HepG2 (cell line): ENCODE measurements around the gene UBE2J1.

Experiments used
- ATF1 ChIP-seq: IDR thresholded peaks from 2 replicates; pipeline ENCODE4 v1.6.1; 2016; ENCODE audit warnings: mild to moderate bottlenecking, control low read depth
- BHLHE40 ChIP-seq: IDR thresholded peaks from 2 replicates; pipeline ENCODE4 v1.6.1; 2011; ENCODE audit warnings: low read length, improper control_type of control experiment
- FOSL1 ChIP-seq: sonication (generic); formaldehyde crosslinking; IDR thresholded peaks from 2 replicates; pipeline ENCODE4 v1.9.0; 2021; ENCODE audit warnings: missing genetic modification reagents, borderline replicate concordance
- TF ChIP-seq, protein P1 (sequence below): sonication (generic); formaldehyde crosslinking; IDR thresholded peaks from 2 replicates; pipeline ENCODE4 v1.5.0; 2020; ENCODE audit warnings: mild to moderate bottlenecking, missing genetic modification reagents, moderate library complexity
- TF ChIP-seq, protein P2 (sequence below): sonication (generic); formaldehyde crosslinking; IDR thresholded peaks from 2 replicates; pipeline ENCODE4 v1.8.1; 2023; ENCODE audit warnings: mild to moderate bottlenecking, missing genetic modification reagents, borderline replicate concordance

DNA sequence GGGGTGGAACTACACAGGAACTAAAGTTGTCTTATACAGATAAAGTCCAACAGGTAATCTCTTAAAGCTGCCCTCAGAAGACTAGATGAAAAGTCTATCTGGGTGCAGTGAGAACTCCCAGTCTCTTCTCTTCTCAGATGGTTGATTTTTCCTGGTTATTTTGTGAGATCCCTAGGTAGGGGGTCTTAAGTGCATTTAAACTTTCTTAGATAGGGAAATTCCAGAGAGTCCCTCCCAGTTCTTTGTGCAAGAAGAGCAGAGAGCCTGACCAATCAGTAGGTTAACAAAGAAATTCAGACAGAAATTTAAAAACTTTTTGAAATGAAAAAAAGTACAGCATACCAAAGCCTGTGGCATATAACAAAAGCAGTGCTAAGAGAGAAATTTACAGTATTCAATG, 35.5 kb downstream of the UBE2J1 start:
- TF ChIP-seq, protein P1, sequence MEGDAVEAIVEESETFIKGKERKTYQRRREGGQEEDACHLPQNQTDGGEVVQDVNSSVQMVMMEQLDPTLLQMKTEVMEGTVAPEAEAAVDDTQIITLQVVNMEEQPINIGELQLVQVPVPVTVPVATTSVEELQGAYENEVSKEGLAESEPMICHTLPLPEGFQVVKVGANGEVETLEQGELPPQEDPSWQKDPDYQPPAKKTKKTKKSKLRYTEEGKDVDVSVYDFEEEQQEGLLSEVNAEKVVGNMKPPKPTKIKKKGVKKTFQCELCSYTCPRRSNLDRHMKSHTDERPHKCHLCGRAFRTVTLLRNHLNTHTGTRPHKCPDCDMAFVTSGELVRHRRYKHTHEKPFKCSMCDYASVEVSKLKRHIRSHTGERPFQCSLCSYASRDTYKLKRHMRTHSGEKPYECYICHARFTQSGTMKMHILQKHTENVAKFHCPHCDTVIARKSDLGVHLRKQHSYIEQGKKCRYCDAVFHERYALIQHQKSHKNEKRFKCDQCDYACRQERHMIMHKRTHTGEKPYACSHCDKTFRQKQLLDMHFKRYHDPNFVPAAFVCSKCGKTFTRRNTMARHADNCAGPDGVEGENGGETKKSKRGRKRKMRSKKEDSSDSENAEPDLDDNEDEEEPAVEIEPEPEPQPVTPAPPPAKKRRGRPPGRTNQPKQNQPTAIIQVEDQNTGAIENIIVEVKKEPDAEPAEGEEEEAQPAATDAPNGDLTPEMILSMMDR (CRISPR knock-in tag), result no peak
- TF ChIP-seq ATF1 (CRISPR knock-in tag) (no peak), FOSL1 (no peak), BHLHE40 (no peak)
- TF ChIP-seq, protein P2, sequence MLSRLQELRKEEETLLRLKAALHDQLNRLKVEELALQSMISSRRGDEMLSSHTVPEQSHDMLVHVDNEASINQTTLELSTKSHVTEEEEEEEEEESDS (CRISPR knock-in tag), result no peak
